Mucosa of descending colon (tissue), 3 donors: ENCODE results near the gene SMG7. TPM values are rescaled to one million over a fixed set of nuclear protein-coding genes. Genes with fewer than 3 reads are reported as not detected.
"Not testable (repeated sequence)": the region's sequence is repeated elsewhere in the genome, so short reads cannot be mapped to it uniquely, and the experiment has no call there.

Experiments
- ATAC-seq: fragments of 200-7000 bp; cut with Tn5 transposase; one replicate; pipeline ENCODE4 v1.9.1; 2020; ENCODE audit warnings: mild to moderate bottlenecking, moderate library complexity
- DNase-seq, 3 donors: peaks; one replicate each; pipeline ENCODE4 v3.0.0-alpha.2; 2020
- H3K36me3 ChIP-seq: fragments of 200-600 bp; one replicate; pipeline ENCODE4 v1.8.0; 2021; ENCODE audit warnings: low read depth, mild to moderate bottlenecking
- H3K4me1 ChIP-seq: fragments of 200-600 bp; one replicate; pipeline ENCODE4 v1.8.0; 2021; ENCODE audit warnings: low read depth, mild to moderate bottlenecking
- H3K4me3 ChIP-seq: fragments of 200-600 bp; one replicate; pipeline ENCODE4 v1.8.0; 2021; ENCODE audit warnings: mild to moderate bottlenecking
- H3K9me3 ChIP-seq: fragments of 200-600 bp; one replicate; pipeline ENCODE4 v1.8.0; 2021; ENCODE audit warnings: mild to moderate bottlenecking
- CTCF ChIP-seq: fragments of 200-600 bp; IDR thresholded peaks from one replicate; pipeline ENCODE4 v1.8.0; 2022; ENCODE audit warnings: antibody characterized with exemption, mild to moderate bottlenecking
- intact Hi-C, 2 donors: fragments of 100-400 bp; cut with DNase I in 1 of 2; cut with micrococcal nuclease in 1 of 2; formaldehyde crosslinking; loops; one replicate each; pipeline versions ENCODE4 v1.11.0 to v1.11.1; 2022; cut with DNase I, micrococcal nuclease
- long read RNA-seq, 2 donors: library from polyadenylated mRNA; unstranded; transcript quantifications; one replicate each; pipeline ENCODE4 v2.0.0, GENCODE V29; 2019 to 2021
- total RNA-seq, 3 donors: library from RNA; stranded (reverse); fragmentation: NEBNext Ultra II Directional in 2 of 3; extraction: Animal tissue kit (Norgen Biotek cat#: 25700) in 2 of 3; gene quantifications; one replicate each; pipeline versions ENCODE4 v1.2.1 to v1.2.4, GENCODE V29; 2021 to 2023
- donor health status: DM: no; HTN: no; CAD: no; lungs with moderate emphysema.
- donor health status: DM: no; HTN: no; CAD: no.
- donor health status: DM: no; HTN: yes; CAD: no.

The SMG7 gene, protein sequence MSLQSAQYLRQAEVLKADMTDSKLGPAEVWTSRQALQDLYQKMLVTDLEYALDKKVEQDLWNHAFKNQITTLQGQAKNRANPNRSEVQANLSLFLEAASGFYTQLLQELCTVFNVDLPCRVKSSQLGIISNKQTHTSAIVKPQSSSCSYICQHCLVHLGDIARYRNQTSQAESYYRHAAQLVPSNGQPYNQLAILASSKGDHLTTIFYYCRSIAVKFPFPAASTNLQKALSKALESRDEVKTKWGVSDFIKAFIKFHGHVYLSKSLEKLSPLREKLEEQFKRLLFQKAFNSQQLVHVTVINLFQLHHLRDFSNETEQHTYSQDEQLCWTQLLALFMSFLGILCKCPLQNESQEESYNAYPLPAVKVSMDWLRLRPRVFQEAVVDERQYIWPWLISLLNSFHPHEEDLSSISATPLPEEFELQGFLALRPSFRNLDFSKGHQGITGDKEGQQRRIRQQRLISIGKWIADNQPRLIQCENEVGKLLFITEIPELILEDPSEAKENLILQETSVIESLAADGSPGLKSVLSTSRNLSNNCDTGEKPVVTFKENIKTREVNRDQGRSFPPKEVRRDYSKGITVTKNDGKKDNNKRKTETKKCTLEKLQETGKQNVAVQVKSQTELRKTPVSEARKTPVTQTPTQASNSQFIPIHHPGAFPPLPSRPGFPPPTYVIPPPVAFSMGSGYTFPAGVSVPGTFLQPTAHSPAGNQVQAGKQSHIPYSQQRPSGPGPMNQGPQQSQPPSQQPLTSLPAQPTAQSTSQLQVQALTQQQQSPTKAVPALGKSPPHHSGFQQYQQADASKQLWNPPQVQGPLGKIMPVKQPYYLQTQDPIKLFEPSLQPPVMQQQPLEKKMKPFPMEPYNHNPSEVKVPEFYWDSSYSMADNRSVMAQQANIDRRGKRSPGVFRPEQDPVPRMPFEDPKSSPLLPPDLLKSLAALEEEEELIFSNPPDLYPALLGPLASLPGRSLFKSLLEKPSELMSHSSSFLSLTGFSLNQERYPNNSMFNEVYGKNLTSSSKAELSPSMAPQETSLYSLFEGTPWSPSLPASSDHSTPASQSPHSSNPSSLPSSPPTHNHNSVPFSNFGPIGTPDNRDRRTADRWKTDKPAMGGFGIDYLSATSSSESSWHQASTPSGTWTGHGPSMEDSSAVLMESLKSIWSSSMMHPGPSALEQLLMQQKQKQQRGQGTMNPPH
- total RNA-seq: 10 to 100 TPM; 62.7 to 69.9 (median 66.4) TPM
- long read RNA-seq, donor 1, partial matches to known transcripts: 13 of 15 reads
- long read RNA-seq, donor 1, other reads (novel, unspliced or antisense): 2 of 15 reads
- long read RNA-seq, donor 2, partial matches to known transcripts: 3 of 5 reads
- long read RNA-seq, donor 2, other reads (novel, unspliced or antisense): 2 of 5 reads

- Histone ChIP-seq H3K4me1 (peaks cover 23% of the 10 kb centered on the region), H3K4me3 (peak within 1 kb of the TSS; percentile 98), H3K9me3 (no peaks in the 10 kb centered on the region), H3K36me3 (no peaks in the 10 kb centered on the region)
- intact Hi-C loops: loop anchor here in 1 of 2 donors (10.0 kb wide), 1 partner anchor 72 kb away; no protein-coding TSS in a partner anchor
- no peak for TF ChIP-seq CTCF
- peak; percentile 54 to 86 (median 74) for DNase-seq
- ATAC-seq: peak; percentile 1
These were observed at the start of gene SMG7 for GRCh38 chr1:183472488-183473216. SMG7 (plus strand) TSS chr1:183472499; CDS start chr1:183472621, 122 bp downstream.

- intact Hi-C loops: no loop called here
- H3K36me3 ChIP-seq: no peaks in the 10 kb centered on the region
- DNase-seq (no peak), ATAC-seq (no peak)
- no peaks in the 10 kb centered on the region for H3K9me3 ChIP-seq
- H3K4me3 ChIP-seq: no peak overlapping the region
- H3K4me1 ChIP-seq: no peaks in the 10 kb centered on the region
- TF ChIP-seq CTCF: no peak
These were observed 48.8 kb upstream of the SMG7 start for GRCh38 chr1:183423541-183423940.

DNA sequence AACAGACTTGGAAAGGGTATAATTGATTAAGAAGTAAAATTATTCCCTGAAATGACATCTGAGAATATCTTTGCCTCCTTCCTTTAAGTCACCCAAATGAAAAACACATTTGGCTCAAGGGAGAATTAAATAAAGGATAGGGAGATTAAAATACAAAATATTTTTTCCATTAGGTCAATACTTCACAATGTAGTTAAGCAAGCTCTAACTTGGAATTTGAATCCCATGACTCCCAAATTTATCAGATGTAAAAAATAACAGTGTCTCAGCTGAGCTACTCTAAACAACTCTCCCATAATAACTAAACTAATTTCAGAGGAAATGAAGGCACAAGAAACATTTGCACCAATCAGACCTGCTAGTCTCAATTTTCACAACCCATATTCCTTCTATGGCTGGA is 47.6 kb upstream of the SMG7 start:
- ATAC-seq (no peak), DNase-seq (no peak)
- H3K36me3 ChIP-seq: no peaks in the 10 kb centered on the region
- no peaks in the 10 kb centered on the region for H3K4me1 ChIP-seq
- H3K9me3 ChIP-seq: no peaks in the 10 kb centered on the region
- H3K4me3 ChIP-seq: no peak overlapping the region
- TF ChIP-seq CTCF: no peak
- intact Hi-C loops: no loop called here

DNA sequence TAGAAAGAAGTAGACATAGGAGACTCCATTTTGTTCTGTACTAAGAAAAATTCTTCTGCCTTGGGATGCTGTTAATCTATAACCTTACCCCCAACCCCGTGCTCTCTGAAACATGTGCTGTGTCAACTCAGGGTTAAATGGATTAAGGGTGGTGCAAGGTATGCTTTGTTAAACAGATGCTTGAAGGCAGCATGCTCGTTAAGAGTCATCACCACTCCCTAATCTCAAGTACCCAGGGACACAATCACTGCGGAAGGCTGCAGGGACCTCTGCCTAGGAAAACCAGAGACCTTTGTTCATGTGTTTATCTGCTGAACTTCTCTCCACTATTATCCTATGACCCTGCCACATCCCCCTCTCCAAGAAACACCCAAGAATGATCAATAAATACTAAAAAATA is 44.7 kb upstream of the SMG7 start:
- H3K4me1 ChIP-seq, H3K4me3 ChIP-seq, H3K36me3 ChIP-seq, intact Hi-C loops, DNase-seq, ATAC-seq, H3K9me3 ChIP-seq: not testable (repeated sequence)

DNA sequence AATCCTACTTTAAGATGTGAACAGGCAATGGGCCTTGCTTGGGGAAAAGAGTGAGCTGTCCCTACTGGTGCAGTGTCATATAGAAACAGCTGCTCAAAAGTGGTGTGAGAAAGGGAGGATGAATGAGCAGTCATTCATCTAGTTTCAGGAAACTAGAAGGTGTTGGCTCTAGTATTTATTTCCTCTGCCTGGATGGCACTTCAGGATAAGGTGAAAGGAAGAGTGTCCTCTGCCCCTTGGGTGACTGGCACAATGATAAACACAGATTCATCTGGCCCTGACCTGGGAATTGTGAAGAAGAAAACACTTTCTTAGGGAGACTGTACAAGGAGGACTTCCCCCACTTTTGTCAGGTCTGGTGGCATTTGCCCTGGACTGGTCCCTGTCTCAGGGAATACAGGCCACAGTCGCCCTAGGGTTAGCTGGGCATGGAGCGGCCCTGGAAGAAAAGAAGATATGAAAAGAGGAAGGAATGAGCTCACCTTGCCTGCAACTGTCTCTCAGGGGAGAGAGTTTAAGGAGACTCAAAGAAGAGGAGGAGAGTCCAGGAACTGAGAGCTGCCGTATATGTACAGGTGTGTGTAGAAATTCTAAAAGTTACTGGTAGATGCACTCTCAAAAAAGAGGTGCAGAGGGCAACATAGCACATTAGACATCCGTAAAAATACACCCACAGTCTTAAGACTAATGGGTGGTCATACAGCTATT is 40.3 kb upstream of the SMG7 start:
- Histone ChIP-seq H3K36me3 (no peaks in the 10 kb centered on the region), H3K4me1 (peaks cover 2% of the 10 kb centered on the region), H3K4me3 (no peak overlapping the region), H3K9me3 (no peaks in the 10 kb centered on the region)
- no peak for TF ChIP-seq CTCF
- DNase-seq (no peak), ATAC-seq (peak; percentile 72)
- intact Hi-C loops: no loop called here
